K562 (cell line): ENCODE data around the gene GALNT5. TPM values are rescaled to one million over a fixed set of nuclear protein-coding genes. Genes with fewer than 3 reads are reported as not detected.

Experiments used
- ARID2 ChIP-seq: fragments of 450-650 bp; IDR thresholded peaks from 2 replicates; pipeline ENCODE4 v1.6.1; 2017; ENCODE audit warnings: antibody characterized with exemption, mild to moderate bottlenecking
- CEBPB ChIP-seq: fragments of 450-650 bp; IDR thresholded peaks from 2 replicates; pipeline ENCODE4 v1.6.1; 2016; ENCODE audit warnings: missing genetic modification characterization, missing compliant biosample characterization
- FOXJ2 ChIP-seq: fragments of 200-800 bp; sonication (Bioruptor generic); IDR thresholded peaks from 2 replicates; pipeline ENCODE4 v1.6.1; 2016; ENCODE audit warnings: missing genetic modification characterization, missing compliant biosample characterization
- UBTF ChIP-seq, 2 experiments: IDR thresholded peaks; 2 replicates each; pipeline ENCODE4 v1.6.1; 2012; ENCODE audit warnings: improper control_type of control experiment in 2 of 2, low read depth in 2 of 2, low read length in 2 of 2, borderline replicate concordance in 1 of 2
- ZNF41 ChIP-seq: fragments of 250-450 bp; sonication (Bioruptor Pico); conservative IDR thresholded peaks from 2 replicates; pipeline ENCODE4 v1.4.0; 2020; ENCODE audit warnings: mild to moderate bottlenecking
- polyA plus RNA-seq, 8 experiments: library from polyadenylated mRNA; depleted of rRNA in 4 of 8; stranded (reverse) in 5 of 8; unstranded in 3 of 8; fragments of >200 nt; fragmentation: Nextera tagmentation in 2 of 8; fragmentation: Illumina TruSeq in 1 of 8; extraction: Ambion mirVana in 2 of 8; extraction: Trizol in 1 of 8; gene quantifications; 2 replicates each; pipeline versions ENCODE4 v1.2.1 to v1.2.3, GENCODE V29; 2011 to 2014; ENCODE audit warnings: inconsistent platforms in 1 of 8, missing spikeins in 1 of 8
- total RNA-seq, 7 experiments: library from RNA; depleted of rRNA in 6 of 7; stranded (reverse); fragments of >200 nt in 6 of 7; fragmentation: Illumina TruSeq in 2 of 7; extraction: Trizol in 2 of 7; gene quantifications; 2 replicates each; pipeline versions ENCODE4 v1.2.1 to v1.2.3, GENCODE V29; 2011 to 2021; ENCODE audit warnings: low replicate concordance in 1 of 7
- TF ChIP-seq, protein P1 (sequence below): fragments of 450-650 bp; formaldehyde crosslinking; IDR thresholded peaks from 2 replicates; pipeline ENCODE4 v1.4.0; 2022; ENCODE audit warnings: mild to moderate bottlenecking, moderate library complexity
- TF ChIP-seq, protein P2 (sequence below): fragments of 450-650 bp; IDR thresholded peaks from 2 replicates; pipeline ENCODE4 v1.6.1; 2016; ENCODE audit warnings: low read depth

Gene GALNT5
- total and polyA plus RNA-seq, 9 of the 15 experiments (the other 6 are each of a cell fraction or from before 2014, with no cell fraction given), result 21.6 to 73.0 (median 54.7) TPM

DNA sequence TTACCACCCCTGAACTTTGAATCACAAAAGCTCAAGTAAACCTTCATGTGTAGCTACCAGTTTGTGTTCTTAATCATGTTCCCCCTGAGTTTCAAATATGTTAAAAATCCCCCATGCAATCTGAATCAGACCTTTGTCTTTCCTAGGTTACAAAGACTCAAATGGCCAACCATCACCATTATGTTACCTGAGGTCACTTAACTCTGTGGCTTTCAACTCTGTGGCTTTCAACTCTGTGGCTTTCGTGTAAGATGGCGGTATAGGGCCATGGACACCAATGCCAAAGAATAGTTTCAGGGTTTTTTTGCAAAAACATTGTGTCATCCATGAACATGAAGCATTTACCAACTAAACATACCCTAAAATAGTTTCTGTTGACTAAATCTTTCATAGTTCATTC lies 61.4 kb downstream of the GALNT5 start (continued):
- TF ChIP-seq, protein P1, sequence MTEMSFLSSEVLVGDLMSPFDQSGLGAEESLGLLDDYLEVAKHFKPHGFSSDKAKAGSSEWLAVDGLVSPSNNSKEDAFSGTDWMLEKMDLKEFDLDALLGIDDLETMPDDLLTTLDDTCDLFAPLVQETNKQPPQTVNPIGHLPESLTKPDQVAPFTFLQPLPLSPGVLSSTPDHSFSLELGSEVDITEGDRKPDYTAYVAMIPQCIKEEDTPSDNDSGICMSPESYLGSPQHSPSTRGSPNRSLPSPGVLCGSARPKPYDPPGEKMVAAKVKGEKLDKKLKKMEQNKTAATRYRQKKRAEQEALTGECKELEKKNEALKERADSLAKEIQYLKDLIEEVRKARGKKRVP, result no peak
- no peak for TF ChIP-seq CEBPB (tag)
- TF ChIP-seq, protein P2, sequence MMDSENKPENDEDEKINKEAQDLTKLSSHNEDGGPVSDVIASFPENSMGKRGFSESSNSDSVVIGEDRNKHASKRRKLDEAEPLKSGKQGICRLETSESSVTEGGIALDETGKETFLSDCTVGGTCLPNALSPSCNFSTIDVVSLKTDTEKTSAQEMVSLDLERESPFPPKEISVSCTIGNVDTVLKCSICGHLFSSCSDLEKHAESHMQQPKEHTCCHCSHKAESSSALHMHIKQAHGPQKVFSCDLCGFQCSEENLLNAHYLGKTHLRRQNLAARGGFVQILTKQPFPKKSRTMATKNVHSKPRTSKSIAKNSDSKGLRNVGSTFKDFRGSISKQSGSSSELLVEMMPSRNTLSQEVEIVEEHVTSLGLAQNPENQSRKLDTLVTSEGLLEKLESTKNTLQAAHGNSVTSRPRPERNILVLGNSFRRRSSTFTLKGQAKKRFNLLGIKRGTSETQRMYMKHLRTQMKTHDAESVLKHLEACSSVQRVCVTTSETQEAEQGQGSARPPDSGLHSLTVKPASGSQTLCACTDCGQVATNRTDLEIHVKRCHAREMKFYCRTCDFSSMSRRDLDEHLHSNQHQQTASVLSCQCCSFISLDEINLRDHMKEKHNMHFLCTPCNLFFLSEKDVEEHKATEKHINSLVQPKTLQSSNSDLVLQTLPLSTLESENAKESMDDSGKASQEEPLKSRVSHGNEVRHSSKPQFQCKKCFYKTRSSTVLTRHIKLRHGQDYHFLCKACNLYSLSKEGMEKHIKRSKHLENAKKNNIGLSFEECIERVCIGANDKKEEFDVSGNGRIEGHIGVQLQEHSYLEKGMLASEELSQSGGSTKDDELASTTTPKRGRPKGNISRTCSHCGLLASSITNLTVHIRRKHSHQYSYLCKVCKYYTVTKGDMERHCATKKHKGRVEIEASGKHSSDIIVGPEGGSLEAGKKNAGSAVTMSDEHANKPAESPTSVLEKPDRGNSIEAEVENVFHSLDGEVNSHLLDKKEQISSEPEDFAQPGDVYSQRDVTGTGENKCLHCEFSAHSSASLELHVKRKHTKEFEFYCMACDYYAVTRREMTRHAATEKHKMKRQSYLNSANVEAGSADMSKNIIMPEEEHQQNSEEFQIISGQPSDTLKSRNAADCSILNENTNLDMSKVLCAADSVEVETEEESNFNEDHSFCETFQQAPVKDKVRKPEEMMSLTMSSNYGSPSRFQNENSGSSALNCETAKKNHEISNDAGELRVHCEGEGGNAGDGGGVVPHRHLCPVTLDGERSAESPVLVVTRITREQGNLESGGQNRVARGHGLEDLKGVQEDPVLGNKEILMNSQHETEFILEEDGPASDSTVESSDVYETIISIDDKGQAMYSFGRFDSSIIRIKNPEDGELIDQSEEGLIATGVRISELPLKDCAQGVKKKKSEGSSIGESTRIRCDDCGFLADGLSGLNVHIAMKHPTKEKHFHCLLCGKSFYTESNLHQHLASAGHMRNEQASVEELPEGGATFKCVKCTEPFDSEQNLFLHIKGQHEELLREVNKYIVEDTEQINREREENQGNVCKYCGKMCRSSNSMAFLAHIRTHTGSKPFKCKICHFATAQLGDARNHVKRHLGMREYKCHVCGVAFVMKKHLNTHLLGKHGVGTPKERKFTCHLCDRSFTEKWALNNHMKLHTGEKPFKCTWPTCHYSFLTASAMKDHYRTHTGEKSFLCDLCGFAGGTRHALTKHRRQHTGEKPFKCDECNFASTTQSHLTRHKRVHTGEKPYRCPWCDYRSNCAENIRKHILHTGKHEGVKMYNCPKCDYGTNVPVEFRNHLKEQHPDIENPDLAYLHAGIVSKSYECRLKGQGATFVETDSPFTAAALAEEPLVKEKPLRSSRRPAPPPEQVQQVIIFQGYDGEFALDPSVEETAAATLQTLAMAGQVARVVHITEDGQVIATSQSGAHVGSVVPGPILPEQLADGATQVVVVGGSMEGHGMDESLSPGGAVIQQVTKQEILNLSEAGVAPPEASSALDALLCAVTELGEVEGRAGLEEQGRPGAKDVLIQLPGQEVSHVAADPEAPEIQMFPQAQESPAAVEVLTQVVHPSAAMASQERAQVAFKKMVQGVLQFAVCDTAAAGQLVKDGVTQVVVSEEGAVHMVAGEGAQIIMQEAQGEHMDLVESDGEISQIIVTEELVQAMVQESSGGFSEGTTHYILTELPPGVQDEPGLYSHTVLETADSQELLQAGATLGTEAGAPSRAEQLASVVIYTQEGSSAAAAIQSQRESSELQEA, result no peak
- no peak for TF ChIP-seq FOXJ2 (tag)
- no peak for TF ChIP-seq ZNF41 (CRISPR knock-in tag)
- TF ChIP-seq UBTF (IDR thresholded peaks at IDR 0.05; ENCODE audit: borderline replicate concordance in 1 of 2, low read depth in 2 of 2, low read length in 2 of 2), result no peak
- TF ChIP-seq ARID2, result no peak
